Measurements from ENCODE around the gene NFIA.

Gene NFIA

GRCh38 chr1:61332796-61333195, 250.4 kb downstream of the NFIA start:
- no peak overlapping the region for H3K4me3 ChIP-seq (ENCODE audit: low read depth, low read length)
- DNase-seq (ENCODE audit: low read depth), result no peak
- no peak for TF ChIP-seq CTCF (conservative IDR thresholded peaks at IDR 0.05; ENCODE audit: low read depth, low read length)

- H3K4me3 ChIP-seq (ENCODE audit: low read depth, low read length), result no peak overlapping the region
- no peak for TF ChIP-seq CTCF (conservative IDR thresholded peaks at IDR 0.05; ENCODE audit: low read depth, low read length)
- DNase-seq (ENCODE audit: low read depth), result no peak
Measured at GRCh38 chr1:61334718-61335589, 252.6 kb downstream of the NFIA start.

- DNase-seq (ENCODE audit: low read depth), result no peak
- peak; percentile 44 for TF ChIP-seq CTCF (conservative IDR thresholded peaks at IDR 0.05; ENCODE audit: low read depth, low read length)
- no peak overlapping the region for H3K4me3 ChIP-seq (ENCODE audit: low read depth, low read length)
Measured at GRCh38 chr1:61337037-61337436, 254.7 kb downstream of the NFIA start.

GRCh38 chr1:61337441-61337951, 255.1 kb downstream of the NFIA start:
- no peak for TF ChIP-seq CTCF (conservative IDR thresholded peaks at IDR 0.05; ENCODE audit: low read depth, low read length)
- DNase-seq (ENCODE audit: low read depth), result no peak
- no peak overlapping the region for H3K4me3 ChIP-seq (ENCODE audit: low read depth, low read length)

GRCh38 chr1:61337981-61338848, 255.9 kb downstream of the NFIA start:
- H3K4me3 ChIP-seq (ENCODE audit: low read depth, low read length), result peak overlapping the region; percentile 18
- DNase-seq (ENCODE audit: low read depth), result peak; percentile 93
- peak; percentile 70 for TF ChIP-seq CTCF (conservative IDR thresholded peaks at IDR 0.05; ENCODE audit: low read depth, low read length)

GRCh38 chr1:61338899-61339298, 256.5 kb downstream of the NFIA start:
- no peak for DNase-seq (ENCODE audit: low read depth)
- no peak for TF ChIP-seq CTCF (conservative IDR thresholded peaks at IDR 0.05; ENCODE audit: low read depth, low read length)
- H3K4me3 ChIP-seq (ENCODE audit: low read depth, low read length), result no peak overlapping the region

Measured in choroid plexus epithelial cell (primary cell).